SK-N-SH (cell line): ENCODE data around the gene SLC9A8. TPM values are rescaled to one million over a fixed set of nuclear protein-coding genes. Genes with fewer than 3 reads are reported as not detected.

Experiments
- CTCF ChIA-PET: fragments of 300-600, 350-600 bp; formaldehyde crosslinking; extraction: SDS; loops from one replicate; lab custom pipeline; 2021; lab: Yijun Ruan, JAX
- POLR2A ChIA-PET: fragments of 350-600 bp; sonication (Branson Sonifier 250); formaldehyde crosslinking; extraction: SDS; loops from one replicate; lab custom pipeline; 2020; ENCODE audit warnings: antibody characterized with exemption, inconsistent platforms; lab: Yijun Ruan, JAX
- DNase-seq: peaks from one replicate; pipeline ENCODE4 v3.0.0; 2012
- H2AFZ ChIP-seq: fragments of 200-600 bp; sonication (generic); 2 replicates; pipeline ENCODE4 v1.8.1; 2016; ENCODE audit warnings: antibody characterized with exemption, mild to moderate bottlenecking, low read depth
- H3F3A ChIP-seq: fragments of 200-600 bp; sonication (generic); replicated peaks from 2 replicates; pipeline ENCODE3; 2016; ENCODE audit warnings: antibody characterized with exemption, mild to moderate bottlenecking; ENCODE audit not compliant: insufficient read depth
- H3K27ac ChIP-seq, 2 experiments: fragments of 200-500 bp in 1 of 2; fragments of 200-600 bp in 1 of 2; sonication (Bioruptor generic) in 1 of 2; sonication (generic), shearing (Covaris generic) in 1 of 2; 2 replicates each; pipeline versions ENCODE4 v1.5.1 to v1.6.1; 2014 to 2016; ENCODE audit warnings: low read depth in 2 of 2, inconsistent platforms in 1 of 2, low read length in 1 of 2, mild to moderate bottlenecking in 1 of 2, mixed read lengths in 1 of 2
- H3K27me3 ChIP-seq: fragments of 200-600 bp; sonication (generic), shearing (Covaris generic); 2 replicates; pipeline ENCODE4 v1.6.1; 2016; ENCODE audit warnings: mixed run types; ENCODE audit not compliant: insufficient read depth
- H3K36me3 ChIP-seq, 2 experiments: fragments of 200-500 bp in 1 of 2; fragments of 200-600 bp in 1 of 2; sonication (Bioruptor generic) in 1 of 2; sonication (generic) in 1 of 2; replicated peaks in 1 of 2; 2 replicates each; pipeline versions ENCODE3 to v1.5.1; 2014 to 2016; ENCODE audit warnings: low read length in 1 of 2, mild to moderate bottlenecking in 1 of 2; ENCODE audit not compliant: insufficient read depth in 2 of 2, control insufficient read depth in 1 of 2
- H3K4me1 ChIP-seq, 2 experiments: fragments of 200-500 bp in 1 of 2; fragments of 200-600 bp in 1 of 2; sonication (Bioruptor generic) in 1 of 2; sonication (generic), shearing (Covaris generic) in 1 of 2; 2 replicates each; pipeline versions ENCODE4 v1.5.1 to v1.6.1; 2014 to 2016; ENCODE audit warnings: low read depth in 1 of 2, low read length in 1 of 2, mixed run types in 1 of 2; ENCODE audit not compliant: insufficient read depth in 2 of 2, control insufficient read depth in 1 of 2
- H3K4me2 ChIP-seq: fragments of 200-600 bp; sonication (generic), shearing (Covaris generic); 2 replicates; pipeline ENCODE4 v1.6.1; 2017; ENCODE audit warnings: mixed run types
- H3K4me3 ChIP-seq, 2 experiments: fragments of 200-500 bp in 1 of 2; fragments of 200-600 bp in 1 of 2; sonication (Bioruptor generic) in 1 of 2; sonication (generic), shearing (Covaris generic) in 1 of 2; 2 replicates each; pipeline versions ENCODE4 v1.5.1 to v1.8.1; 2014 to 2016; ENCODE audit warnings: low read depth in 2 of 2, inconsistent platforms in 1 of 2, low read length in 1 of 2, mild to moderate bottlenecking in 1 of 2, mixed read lengths in 1 of 2, moderate library complexity in 1 of 2
- H3K79me2 ChIP-seq: fragments of 200-600 bp; sonication (generic); 2 replicates; pipeline ENCODE4 v1.8.1; 2017; ENCODE audit warnings: mild to moderate bottlenecking; ENCODE audit not compliant: insufficient read depth
- H3K9ac ChIP-seq: fragments of 200-600 bp; sonication (generic); 2 replicates; pipeline ENCODE4 v1.6.1; 2017; ENCODE audit warnings: mixed run types
- H3K9me2 ChIP-seq: fragments of 200-600 bp; sonication (generic); 2 replicates; pipeline ENCODE4 v1.6.1; 2017; ENCODE audit warnings: mixed run types
- H3K9me3 ChIP-seq: fragments of 200-600 bp; sonication (generic); 2 replicates; pipeline ENCODE4 v1.6.1; 2017; ENCODE audit warnings: mixed run types, mild to moderate bottlenecking, moderate library complexity
- H4K20me1 ChIP-seq: fragments of 200-600 bp; sonication (generic); 2 replicates; pipeline ENCODE4 v1.6.1; 2017; ENCODE audit warnings: mild to moderate bottlenecking, mixed run types; ENCODE audit not compliant: insufficient read depth
- CTCF ChIP-seq: fragments of 200-600 bp; sonication (generic); IDR thresholded peaks from 2 replicates; pipeline ENCODE4 v1.6.1; 2017; ENCODE audit warnings: antibody characterized with exemption, mild to moderate bottlenecking, moderate library complexity
- EP300 ChIP-seq, 2 experiments: IDR thresholded peaks; 2 replicates each; pipeline versions ENCODE4 v1.4.0 to v1.6.1; 2012; ENCODE audit warnings: borderline replicate concordance in 1 of 2, low read depth in 1 of 2, low read length in 1 of 2
- FOSL2 ChIP-seq: IDR thresholded peaks from 2 replicates; pipeline ENCODE4 v1.4.0; 2012; ENCODE audit warnings: low read depth, mild to moderate bottlenecking, moderate library complexity, borderline replicate concordance
- FOXM1 ChIP-seq: IDR thresholded peaks from 2 replicates; pipeline ENCODE4 v1.4.0; 2012; ENCODE audit warnings: low read depth, mild to moderate bottlenecking
- IRF3 ChIP-seq: fragments of 150-350 bp; IDR thresholded peaks from 2 replicates; pipeline ENCODE4 v1.6.1; 2016; ENCODE audit warnings: mild to moderate bottlenecking, low read depth, low read length
- MAX ChIP-seq: IDR thresholded peaks from 2 replicates; pipeline ENCODE4 v1.4.0; 2012; ENCODE audit warnings: low read depth
- NFIC ChIP-seq: IDR thresholded peaks from 2 replicates; pipeline ENCODE4 v1.4.0; 2012; ENCODE audit warnings: borderline replicate concordance
- NRF1 ChIP-seq: IDR thresholded peaks from 2 replicates; pipeline ENCODE4 v1.6.1; 2012; ENCODE audit warnings: low read depth, mild to moderate bottlenecking, low read length
- RAD21 ChIP-seq: IDR thresholded peaks from 2 replicates; pipeline ENCODE4 v1.6.1; 2012; ENCODE audit warnings: mild to moderate bottlenecking, low read length
- REST ChIP-seq: IDR thresholded peaks from 2 replicates; pipeline ENCODE4 v1.6.1; 2012; ENCODE audit warnings: mild to moderate bottlenecking, low read depth, low read length, moderate library complexity
- SIN3A ChIP-seq: IDR thresholded peaks from 2 replicates; pipeline ENCODE4 v1.6.1; 2012; ENCODE audit warnings: low read depth, mild to moderate bottlenecking, low read length, moderate library complexity, borderline replicate concordance
- TCF12 ChIP-seq: IDR thresholded peaks from 2 replicates; pipeline ENCODE4 v1.4.0; 2012
- USF1 ChIP-seq: IDR thresholded peaks from 2 replicates; pipeline ENCODE4 v1.4.0; 2012; ENCODE audit warnings: low read depth, borderline replicate concordance
- WGBS: methylation state at CpG from one replicate; pipeline ENCODE4 v1.1.6; 2017; ENCODE audit warnings: low lambda C conversion rate; 5-methylcytosine and 5-hydroxymethylcytosine counted together
- polyA plus RNA-seq, 3 experiments: library from polyadenylated mRNA; depleted of rRNA; stranded (reverse); fragments of >200 nt; gene quantifications; 2 replicates each; pipeline ENCODE4 v1.2.3, GENCODE V29; 2012

SLC9A8 gene
- polyA plus RNA-seq, 1 of the 3 experiments (the other 2 are of a cell fraction) = 3.4 TPM

- 87% methylated on average over 9 of the region's 9 CpGs for WGBS
These were observed 25.0 kb upstream of the SLC9A8 start for GRCh38 chr20:49787371-49788357.

More at GRCh38 chr20:49787371-49788357, 25.0 kb upstream of the SLC9A8 start:
- Histone ChIP-seq H3K27me3 (no peaks in the 10 kb centered on the region), H3F3A (no peaks in the 10 kb centered on the region), H3K9me3 (no peaks in the 10 kb centered on the region), H3K4me3 (no peak overlapping the region), H3K4me2 (no peak overlapping the region), H3K9ac (no peak overlapping the region), H3K79me2 (no peaks in the 10 kb centered on the region), H2AFZ (no peak overlapping the region), H4K20me1 (no peaks in the 10 kb centered on the region), H3K36me3 (no peaks in the 10 kb centered on the region), H3K4me1 (no peaks in the 10 kb centered on the region), H3K9me2 (no peaks in the 10 kb centered on the region), H3K27ac (no peak overlapping the region)
- DNase-seq = no peak
- ChIA-PET CTCF (interaction anchor here (1.7 kb wide), 1 partner anchor 11 kb away, joined by 4 read pairs; no protein-coding TSS in a partner anchor), POLR2A (no interaction called here)
- TF ChIP-seq FOSL2 (no peak), IRF3 (no peak), NFIC (no peak), TCF12 (no peak), MAX (no peak), EP300 (IDR thresholded peaks at IDR 0.05; ENCODE audit: borderline replicate concordance in 1 of 2, low read depth in 1 of 2, low read length in 1 of 2) (no peak), CTCF (no peak), RAD21 (no peak), REST (no peak), SIN3A (no peak), USF1 (no peak), NRF1 (no peak), FOXM1 (no peak)
